GM06990 (cell line): ENCODE results near the gene RPS17.

Source experiments
- DNase-seq: peaks from one replicate; pipeline ENCODE4 v3.0.0-alpha.2; 2011; ENCODE audit not compliant: insufficient read length; ENCODE audit errors: extremely low read depth
- H3K27me3 ChIP-seq: replicated peaks from 2 replicates; pipeline ENCODE4 v1.6.0; 2011; ENCODE audit warnings: low read length; ENCODE audit not compliant: control insufficient read depth, insufficient read depth
- H3K36me3 ChIP-seq: 2 replicates; pipeline ENCODE4 v1.5.1; 2011; ENCODE audit warnings: low read length; ENCODE audit not compliant: control insufficient read depth, insufficient read depth
- H3K4me3 ChIP-seq: replicated peaks from 2 replicates; pipeline ENCODE4 v1.5.1; 2011; ENCODE audit warnings: low read depth, mild to moderate bottlenecking, control low read depth, low read length
- TF ChIP-seq, protein P1 (sequence below): IDR thresholded peaks from 2 replicates; pipeline ENCODE4 v1.5.1; 2011; ENCODE audit warnings: low read length, control low read depth, mild to moderate bottlenecking, inconsistent platforms; ENCODE audit not compliant: insufficient read depth, poor library complexity, severe bottlenecking

RPS17 gene

DNA sequence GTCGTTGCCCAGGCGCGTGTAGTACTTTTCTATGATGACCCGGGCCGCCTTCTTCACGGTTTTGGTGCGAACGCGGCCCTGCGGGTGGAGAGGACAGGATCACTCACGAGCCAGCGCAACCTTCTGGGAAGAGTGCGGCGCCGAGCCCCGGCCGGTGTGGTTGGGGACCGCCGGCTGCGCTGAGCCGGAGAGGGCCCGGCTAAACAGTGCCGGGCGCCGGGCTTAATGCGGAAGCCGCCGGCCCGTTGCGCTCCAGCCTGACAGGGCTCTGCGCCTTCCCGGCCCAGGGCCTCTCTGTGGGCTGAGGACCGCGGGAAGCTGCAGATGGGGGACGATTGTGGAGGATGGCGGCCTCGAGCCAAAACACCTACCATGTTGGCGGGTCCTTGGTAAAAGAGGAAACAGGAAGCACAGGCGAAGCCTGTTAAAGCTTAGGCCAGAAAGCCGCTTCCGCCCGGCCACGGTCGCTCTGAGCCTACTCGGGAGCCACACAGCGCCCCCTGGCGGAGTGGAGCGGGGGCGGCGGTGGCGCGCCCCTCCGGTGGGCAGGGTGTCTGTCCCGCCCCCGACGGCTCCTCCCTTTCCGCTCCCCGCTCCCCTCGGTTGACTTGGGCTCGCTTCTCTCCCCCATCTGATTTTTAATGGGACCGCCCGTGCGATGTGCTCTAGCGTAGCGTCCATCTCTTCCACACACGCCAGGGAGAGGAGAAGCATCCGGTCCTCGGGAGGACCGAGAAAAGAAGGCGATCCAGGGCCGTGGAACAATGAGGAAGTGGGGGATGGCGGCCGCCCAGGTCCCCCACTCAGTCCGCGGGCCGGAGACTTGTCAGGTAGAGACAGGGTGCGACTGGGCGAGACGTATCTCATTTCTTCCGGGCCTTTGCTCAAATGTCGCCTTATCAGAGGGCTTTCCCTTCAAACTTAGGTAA, at the start of gene RPS17:
RPS17 (minus strand) TSS at position 403 of the 929 bp plus-strand sequence; CDS start at position 374, 29 bp downstream.
- Histone ChIP-seq H3K4me3 (peak within 1 kb of the TSS; percentile 73), H3K27me3 (no peaks in the 10 kb centered on the region), H3K36me3 (peaks cover 28% of the 10 kb centered on the region)
- peak; percentile 99 for DNase-seq
- TF ChIP-seq, protein P1, sequence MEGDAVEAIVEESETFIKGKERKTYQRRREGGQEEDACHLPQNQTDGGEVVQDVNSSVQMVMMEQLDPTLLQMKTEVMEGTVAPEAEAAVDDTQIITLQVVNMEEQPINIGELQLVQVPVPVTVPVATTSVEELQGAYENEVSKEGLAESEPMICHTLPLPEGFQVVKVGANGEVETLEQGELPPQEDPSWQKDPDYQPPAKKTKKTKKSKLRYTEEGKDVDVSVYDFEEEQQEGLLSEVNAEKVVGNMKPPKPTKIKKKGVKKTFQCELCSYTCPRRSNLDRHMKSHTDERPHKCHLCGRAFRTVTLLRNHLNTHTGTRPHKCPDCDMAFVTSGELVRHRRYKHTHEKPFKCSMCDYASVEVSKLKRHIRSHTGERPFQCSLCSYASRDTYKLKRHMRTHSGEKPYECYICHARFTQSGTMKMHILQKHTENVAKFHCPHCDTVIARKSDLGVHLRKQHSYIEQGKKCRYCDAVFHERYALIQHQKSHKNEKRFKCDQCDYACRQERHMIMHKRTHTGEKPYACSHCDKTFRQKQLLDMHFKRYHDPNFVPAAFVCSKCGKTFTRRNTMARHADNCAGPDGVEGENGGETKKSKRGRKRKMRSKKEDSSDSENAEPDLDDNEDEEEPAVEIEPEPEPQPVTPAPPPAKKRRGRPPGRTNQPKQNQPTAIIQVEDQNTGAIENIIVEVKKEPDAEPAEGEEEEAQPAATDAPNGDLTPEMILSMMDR: peak; percentile 99

DNA sequence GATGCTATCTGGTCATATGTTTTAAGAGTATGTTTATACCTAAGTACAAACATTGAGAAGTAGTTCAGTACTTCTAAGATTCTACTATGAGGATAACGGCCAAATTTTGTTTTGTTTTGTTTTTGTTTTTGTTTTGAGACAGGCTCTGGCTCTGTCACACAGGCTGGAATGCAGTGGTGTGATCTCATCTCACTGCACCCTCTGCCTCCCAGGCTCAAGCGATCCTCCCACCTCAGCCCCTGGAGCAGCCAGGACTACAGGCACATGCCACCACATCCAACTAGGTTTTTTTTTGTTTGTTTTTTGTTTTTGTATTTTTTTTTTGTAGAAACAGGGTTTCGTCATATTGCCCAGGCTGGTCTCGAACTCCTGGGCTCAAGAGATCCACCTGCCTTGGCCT, 47.5 kb upstream of the RPS17 start:
- Histone ChIP-seq H3K4me3 (no peak overlapping the region), H3K36me3 (no peaks in the 10 kb centered on the region), H3K27me3 (no peaks in the 10 kb centered on the region)
- TF ChIP-seq, protein P1: no peak
- no peak for DNase-seq

DNA sequence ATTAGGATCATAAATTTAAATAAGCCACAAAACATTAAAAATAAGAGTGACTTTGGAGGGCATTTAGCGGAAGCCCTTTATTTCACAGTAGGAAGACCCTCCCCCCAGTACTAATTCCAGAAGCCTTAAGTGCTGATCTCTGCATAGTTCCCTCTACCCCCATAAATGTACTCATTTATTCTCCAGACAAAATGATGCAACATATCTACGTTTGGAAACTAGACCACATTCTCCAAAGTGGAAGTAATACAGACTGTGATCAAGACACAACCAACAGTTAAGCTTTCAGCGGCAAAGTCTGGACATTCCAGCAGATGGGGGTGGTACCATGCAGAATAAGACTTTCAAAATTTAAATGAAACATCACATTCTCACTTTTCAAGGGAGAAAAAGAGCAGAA, 44.8 kb upstream of the RPS17 start:
- no peaks in the 10 kb centered on the region for H3K27me3 ChIP-seq
- H3K36me3 ChIP-seq: no peaks in the 10 kb centered on the region
- TF ChIP-seq, protein P1: no peak
- no peak overlapping the region for H3K4me3 ChIP-seq
- no peak for DNase-seq

DNA sequence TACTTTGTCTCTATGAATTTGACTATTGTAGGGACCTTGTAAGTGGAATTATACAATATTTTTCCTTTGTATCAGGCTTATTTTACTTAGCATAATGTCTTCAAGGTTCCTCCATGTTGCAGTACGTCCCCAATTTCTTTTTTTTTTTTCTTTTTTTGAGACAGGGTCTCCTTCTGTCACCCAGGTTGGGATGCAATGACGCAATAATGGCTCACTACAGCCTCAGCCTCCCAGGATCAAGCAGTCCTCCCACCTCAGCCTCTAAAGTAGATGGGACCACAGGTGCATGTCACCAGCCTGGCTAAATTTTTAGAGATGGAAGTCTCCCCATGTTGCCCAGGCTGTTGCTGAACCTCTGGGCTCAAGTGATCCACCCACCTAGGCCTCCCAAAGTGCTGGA, 40.5 kb upstream of the RPS17 start:
- Histone ChIP-seq H3K4me3 (no peak overlapping the region), H3K27me3 (no peaks in the 10 kb centered on the region), H3K36me3 (no peaks in the 10 kb centered on the region; the same call in 1 of the 2 replicates)
- TF ChIP-seq, protein P1: no peak
- no peak for DNase-seq

DNA sequence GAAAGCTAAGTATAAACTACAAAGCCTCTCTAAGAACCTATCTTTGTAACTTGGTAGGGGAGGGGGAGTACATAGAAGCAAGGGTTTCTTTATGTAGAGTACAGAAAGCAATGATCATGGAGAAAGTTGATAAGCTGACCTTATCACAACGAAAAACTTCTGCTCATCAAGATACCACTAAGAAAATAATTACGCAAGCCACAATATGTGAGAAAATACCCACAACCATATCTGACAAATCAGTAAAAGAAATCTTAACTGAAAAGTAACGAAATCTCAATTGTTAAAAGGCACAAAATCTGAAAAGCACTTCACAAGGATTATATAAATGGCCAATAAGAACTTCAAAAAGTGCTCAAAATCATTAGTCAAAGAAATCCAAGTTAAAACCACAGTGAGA, 35.1 kb upstream of the RPS17 start:
- TF ChIP-seq, protein P1: no peak
- Histone ChIP-seq H3K27me3 (no peaks in the 10 kb centered on the region; the same call in 1 of the 2 replicates), H3K4me3 (no peak overlapping the region), H3K36me3 (peaks cover 3% of the 10 kb centered on the region; the same call in 1 of the 2 replicates)
- no peak for DNase-seq

DNA sequence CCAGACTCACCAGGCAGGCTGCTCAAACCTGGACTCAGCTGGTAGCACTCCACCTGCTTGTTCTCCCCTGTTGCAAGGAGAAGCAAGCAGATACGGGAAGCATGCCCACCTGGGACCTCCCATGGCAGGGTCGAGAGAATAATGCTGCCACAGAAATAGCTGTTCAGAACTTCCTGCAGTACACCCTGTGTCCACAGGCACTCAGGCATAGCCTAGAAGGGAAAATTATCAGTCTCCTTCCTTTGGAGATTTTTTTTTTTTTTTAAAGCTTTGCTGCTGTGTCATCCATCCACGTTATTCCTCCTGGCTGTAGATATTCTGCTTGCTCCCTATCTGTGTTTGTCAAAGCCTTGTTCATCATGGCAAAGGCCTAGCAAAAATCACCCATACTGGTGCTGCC, 32.7 kb upstream of the RPS17 start:
- no peak for DNase-seq
- H3K4me3 ChIP-seq: no peak overlapping the region
- peaks cover 3% of the 10 kb centered on the region for H3K36me3 ChIP-seq
- H3K27me3 ChIP-seq: no peaks in the 10 kb centered on the region; the same call in 1 of the 2 replicates
- TF ChIP-seq, protein P1: no peak
